Choroid plexus epithelial cell (primary cell): ENCODE measurements around the gene NFATC1.

Experiments used
- DNase-seq: peaks from one replicate; pipeline ENCODE4 v3.0.0-alpha.2; 2010; ENCODE audit warnings: low read depth
- H3K4me3 ChIP-seq: 2 replicates; pipeline ENCODE4 v1.5.1; 2011; ENCODE audit warnings: low read depth, mild to moderate bottlenecking, control low read depth, low read length, moderate library complexity
- TF ChIP-seq, protein P1 (sequence below): conservative IDR thresholded peaks from 2 replicates; pipeline ENCODE4 v1.5.1; 2011; ENCODE audit warnings: low read depth, mild to moderate bottlenecking, control low read depth, inconsistent platforms, low read length, moderate library complexity

Gene NFATC1

DNA sequence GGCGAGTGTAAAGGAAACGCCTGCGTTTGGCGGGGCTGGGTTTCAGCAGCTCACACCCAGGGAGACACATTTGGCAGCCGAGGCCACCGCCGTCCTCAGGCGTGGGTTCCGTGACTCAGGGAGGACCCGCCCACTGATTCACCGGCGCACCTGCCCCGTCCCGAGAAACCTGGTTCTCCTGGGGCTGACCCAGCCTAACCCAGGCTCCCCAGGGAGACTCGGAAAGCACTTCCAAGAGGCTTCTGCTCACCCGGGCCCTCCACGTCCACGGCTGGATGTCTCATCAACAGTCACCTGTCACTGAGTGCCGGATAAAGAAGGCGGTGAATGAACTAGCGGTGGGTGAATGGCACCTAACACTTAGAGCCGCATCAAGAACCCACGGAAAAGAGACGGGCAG lies 157.4 kb downstream of the NFATC1 start:
- DNase-seq = no peak
- H3K4me3 ChIP-seq = no peak overlapping the region
- TF ChIP-seq, protein P1, sequence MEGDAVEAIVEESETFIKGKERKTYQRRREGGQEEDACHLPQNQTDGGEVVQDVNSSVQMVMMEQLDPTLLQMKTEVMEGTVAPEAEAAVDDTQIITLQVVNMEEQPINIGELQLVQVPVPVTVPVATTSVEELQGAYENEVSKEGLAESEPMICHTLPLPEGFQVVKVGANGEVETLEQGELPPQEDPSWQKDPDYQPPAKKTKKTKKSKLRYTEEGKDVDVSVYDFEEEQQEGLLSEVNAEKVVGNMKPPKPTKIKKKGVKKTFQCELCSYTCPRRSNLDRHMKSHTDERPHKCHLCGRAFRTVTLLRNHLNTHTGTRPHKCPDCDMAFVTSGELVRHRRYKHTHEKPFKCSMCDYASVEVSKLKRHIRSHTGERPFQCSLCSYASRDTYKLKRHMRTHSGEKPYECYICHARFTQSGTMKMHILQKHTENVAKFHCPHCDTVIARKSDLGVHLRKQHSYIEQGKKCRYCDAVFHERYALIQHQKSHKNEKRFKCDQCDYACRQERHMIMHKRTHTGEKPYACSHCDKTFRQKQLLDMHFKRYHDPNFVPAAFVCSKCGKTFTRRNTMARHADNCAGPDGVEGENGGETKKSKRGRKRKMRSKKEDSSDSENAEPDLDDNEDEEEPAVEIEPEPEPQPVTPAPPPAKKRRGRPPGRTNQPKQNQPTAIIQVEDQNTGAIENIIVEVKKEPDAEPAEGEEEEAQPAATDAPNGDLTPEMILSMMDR = no peak

DNA sequence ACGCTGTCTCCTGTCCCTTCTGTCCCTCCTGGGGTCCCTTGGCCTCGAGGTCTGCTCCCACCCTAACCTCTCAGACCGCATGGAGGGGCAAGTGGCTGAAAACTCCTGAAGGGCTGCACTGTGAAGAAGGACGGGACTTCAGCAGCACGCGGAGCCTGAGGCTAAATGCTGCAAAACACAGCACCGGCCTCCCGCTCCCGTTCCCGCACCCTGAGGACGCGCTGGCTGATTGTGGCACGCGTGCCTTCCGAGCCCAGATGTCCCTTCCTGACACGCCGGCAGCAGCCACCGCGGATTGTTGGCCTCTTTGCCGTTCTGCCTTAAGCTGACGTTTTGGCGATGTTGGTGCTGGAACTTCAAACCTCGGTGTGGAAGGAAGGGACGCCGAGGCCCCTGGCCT lies 158.0 kb downstream of the NFATC1 start:
- TF ChIP-seq, protein P1 = no peak
- no peak overlapping the region for H3K4me3 ChIP-seq
- DNase-seq = no peak

DNA sequence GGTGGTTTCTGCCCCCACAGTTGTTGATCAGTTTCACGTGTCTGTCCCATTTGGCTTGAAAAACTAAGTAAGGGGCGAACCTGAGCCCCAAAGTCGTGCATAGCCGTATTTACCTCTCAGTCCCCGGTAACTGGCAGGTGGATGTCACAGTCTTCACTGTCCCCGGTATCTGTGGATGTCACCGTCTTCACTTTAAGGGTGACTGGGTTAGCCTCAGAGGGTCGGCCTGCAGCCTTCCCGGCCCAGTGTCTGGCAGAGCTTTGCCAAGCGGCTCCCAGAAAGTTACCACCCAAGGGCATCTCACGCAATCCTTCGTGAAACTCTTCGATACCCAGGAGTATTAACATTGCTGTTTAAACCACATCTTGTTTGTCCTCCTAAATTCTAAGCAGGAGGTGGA lies 158.6 kb downstream of the NFATC1 start:
- no peak overlapping the region for H3K4me3 ChIP-seq
- TF ChIP-seq, protein P1 = no peak
- DNase-seq = no peak

DNA sequence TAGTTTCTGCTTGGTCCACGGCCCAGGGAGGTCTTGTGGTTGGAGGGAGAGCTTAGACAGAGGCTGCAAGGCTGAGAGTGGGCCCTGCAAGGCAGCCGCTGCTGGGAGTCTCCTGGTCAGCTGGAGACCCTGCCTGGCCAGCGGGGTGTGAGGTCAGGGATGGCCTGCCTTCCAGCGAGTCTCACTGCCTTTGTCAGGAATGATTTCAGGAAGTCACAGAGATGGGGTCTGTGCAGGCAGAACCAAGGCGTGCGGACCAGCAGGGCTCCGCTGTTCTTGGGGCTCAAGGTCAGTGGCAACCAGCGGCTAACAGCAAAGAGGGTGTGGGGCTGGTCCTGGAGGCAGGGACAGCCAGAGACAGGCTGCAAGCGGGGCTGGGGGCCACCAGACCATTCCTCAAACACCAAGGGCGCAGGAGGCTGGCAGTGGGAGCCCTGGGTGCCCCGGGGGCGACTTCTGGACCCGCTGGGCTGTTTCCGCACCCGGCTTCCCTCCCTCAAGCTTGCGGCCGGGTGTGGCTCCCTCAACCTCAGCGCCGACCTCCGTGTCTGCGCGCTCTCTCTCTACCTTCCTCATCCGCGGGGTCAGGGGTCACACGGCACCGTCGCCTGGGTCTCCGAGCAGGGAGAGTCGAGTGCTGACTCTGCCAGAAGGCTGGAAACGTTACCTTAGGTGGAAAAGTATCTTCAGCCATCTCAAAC lies 159.4 kb downstream of the NFATC1 start:
- TF ChIP-seq, protein P1 = no peak
- DNase-seq = no peak

DNA sequence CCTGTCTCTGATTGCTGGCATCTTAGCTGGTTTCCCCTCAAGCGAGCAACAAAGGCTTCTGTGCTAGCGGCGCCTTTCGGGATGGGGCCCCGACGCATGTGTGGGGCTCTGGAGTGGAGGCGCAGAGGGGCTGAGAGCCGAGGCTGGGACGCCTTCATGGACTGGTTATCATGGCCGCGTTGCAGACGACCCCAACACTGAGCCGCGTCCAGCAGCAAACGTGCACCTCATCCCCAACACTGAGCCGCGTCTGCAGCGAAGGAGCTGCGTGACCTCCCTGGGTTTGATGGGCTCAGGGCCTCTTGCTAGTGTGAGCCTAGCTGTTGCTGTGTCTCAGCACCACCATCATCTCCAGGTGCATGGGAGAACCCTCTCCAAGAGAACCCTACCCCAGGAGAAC lies 160.2 kb downstream of the NFATC1 start:
- TF ChIP-seq, protein P1 = no peak
- no peak overlapping the region for H3K4me3 ChIP-seq
- no peak for DNase-seq

More for the DNA sequence above, 159.4 kb downstream of the NFATC1 start:
- no peak overlapping the region for H3K4me3 ChIP-seq

DNA sequence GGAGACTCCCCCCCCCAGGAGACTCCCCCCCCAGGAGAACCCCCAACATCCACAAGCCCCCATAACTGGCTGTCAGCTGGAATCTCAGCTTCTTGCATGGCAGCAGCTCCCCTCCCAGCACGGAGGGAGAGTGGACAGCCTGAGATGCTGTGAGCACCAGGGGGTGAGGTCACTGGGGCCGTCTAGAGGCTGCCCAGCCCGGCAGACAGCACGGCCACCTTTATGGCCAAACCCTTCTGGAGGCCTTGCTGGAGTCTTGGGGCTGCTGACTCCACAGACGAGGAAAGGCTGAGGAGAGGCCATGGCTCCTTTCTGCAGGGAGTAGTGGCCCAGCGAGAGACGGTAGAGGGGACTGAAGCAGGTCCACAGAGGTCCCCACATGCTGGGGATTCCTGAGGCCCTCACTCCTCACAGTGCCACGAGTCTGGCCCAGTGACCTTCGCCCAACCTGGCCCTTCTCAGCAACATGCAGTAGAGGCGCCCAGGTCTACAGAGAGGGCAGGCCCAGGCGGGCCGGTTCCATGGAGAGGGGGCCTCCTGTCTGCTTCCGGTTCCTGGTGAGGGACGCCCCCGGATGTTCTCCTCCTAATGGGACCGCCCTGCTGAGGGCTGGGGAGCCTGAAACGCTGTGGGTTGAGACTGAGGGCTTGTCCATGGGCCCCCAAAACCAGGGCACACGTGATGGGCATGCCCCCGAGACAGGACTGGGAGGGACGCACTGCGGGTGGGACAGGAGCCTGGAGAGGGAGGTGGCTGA lies 161.3 kb downstream of the NFATC1 start:
- TF ChIP-seq, protein P1 = no peak
- no peak overlapping the region for H3K4me3 ChIP-seq
- DNase-seq = no peak
